ENCODE measurements around the gene CNOT1.

The CNOT1 gene

GRCh38 chr16:58506241-58507194 lies 123.1 kb downstream of the CNOT1 start:
- peak; percentile 51 for FAIRE-seq
- no peak for DNase-seq (ENCODE audit: insufficient read length, low spot score)

GRCh38 chr16:58503863-58504688 lies 125.5 kb downstream of the CNOT1 start:
- DNase-seq (ENCODE audit: insufficient read length, low spot score) (no peak), FAIRE-seq (peak; percentile 63)

- FAIRE-seq (no peak), DNase-seq (ENCODE audit: insufficient read length, low spot score) (no peak)
Measured at GRCh38 chr16:58503166-58503862, 126.3 kb downstream of the CNOT1 start.

GRCh38 chr16:58502217-58502921 lies 127.3 kb downstream of the CNOT1 start:
- no peak for FAIRE-seq
- DNase-seq (ENCODE audit: insufficient read length, low spot score): no peak

- no peak for FAIRE-seq
- DNase-seq (ENCODE audit: insufficient read length, low spot score): no peak
Measured at GRCh38 chr16:58501242-58502131, 128.1 kb downstream of the CNOT1 start.

GRCh38 chr16:58500430-58501241 lies 129.0 kb downstream of the CNOT1 start:
- DNase-seq (ENCODE audit: insufficient read length, low spot score) (no peak), FAIRE-seq (peak; percentile 91)

GRCh38 chr16:58499615-58500351 lies 129.8 kb downstream of the CNOT1 start, which contains the start of gene NDRG4:
TSS of gene NDRG4 (plus strand) at chr16:58500143. CDS start at chr16:58500249, 106 bp downstream.
- DNase-seq (ENCODE audit: insufficient read length, low spot score) (peak; percentile 83), FAIRE-seq (peak; percentile 94)

- peak; percentile 9 for FAIRE-seq
- no peak for DNase-seq (ENCODE audit: insufficient read length, low spot score)
Measured at GRCh38 chr16:58499092-58499511, 130.5 kb downstream of the CNOT1 start.

- FAIRE-seq: peak; percentile 40
- no peak for DNase-seq (ENCODE audit: insufficient read length, low spot score)
Measured at GRCh38 chr16:58498341-58499091, 131.1 kb downstream of the CNOT1 start.

- peak; percentile 44 for FAIRE-seq
- DNase-seq (ENCODE audit: insufficient read length, low spot score): no peak
Measured at GRCh38 chr16:58497935-58498334, 131.7 kb downstream of the CNOT1 start.

GRCh38 chr16:58497468-58497867 lies 132.2 kb downstream of the CNOT1 start:
- FAIRE-seq (no peak), DNase-seq (ENCODE audit: insufficient read length, low spot score) (no peak)

GRCh38 chr16:58495521-58496331 lies 133.9 kb downstream of the CNOT1 start:
- DNase-seq (ENCODE audit: insufficient read length, low spot score) (no peak), FAIRE-seq (peak; percentile 9)

GRCh38 chr16:58494981-58495520 lies 134.6 kb downstream of the CNOT1 start:
- DNase-seq (ENCODE audit: insufficient read length, low spot score): peak; percentile 66
- FAIRE-seq: peak; percentile 92

- no peak for DNase-seq (ENCODE audit: insufficient read length, low spot score)
- FAIRE-seq: peak; percentile 54
Measured at GRCh38 chr16:58493756-58494431, 135.7 kb downstream of the CNOT1 start.

GRCh38 chr16:58492735-58493134 lies 136.9 kb downstream of the CNOT1 start:
- DNase-seq (ENCODE audit: insufficient read length, low spot score) (no peak), FAIRE-seq (no peak)

Data from HTR-8/SVneo (cell line).